HepG2 (cell line): ENCODE results near the gene HARBI1. TPM values are rescaled to one million over a fixed set of nuclear protein-coding genes. Genes with fewer than 3 reads are reported as not detected.
A peak's percentile ranks its signal among the peaks of the same experiment; 100 is the strongest.

Experiments
- ATAC-seq: fragments of 200-7000 bp; cut with Tn5 transposase; 3 replicates; pipeline ENCODE4 v1.9.1; 2020; ENCODE audit warnings: mild to moderate bottlenecking, moderate library complexity
- BruUV-seq: library from RNA; stranded (reverse); fragments of 400-500 nt; replicated peaks from 2 replicates; lab custom pipeline; 2021; lab: Mats Ljungman, UMichigan
- CTCF ChIA-PET: fragments of 300-600 bp; formaldehyde crosslinking; extraction: SDS; loops from one replicate; lab custom pipeline; 2021; ENCODE audit warnings: low total read pairs, inconsistent platforms, low intra/inter-chr PET ratio; lab: Yijun Ruan, JAX
- POLR2A ChIA-PET: fragments of 350-600 bp; sonication (Branson Sonifier 250); formaldehyde crosslinking; loops from one replicate; lab custom pipeline; 2020; ENCODE audit warnings: antibody characterized with exemption, inconsistent platforms; lab: Yijun Ruan, JAX
- DNase-seq: peaks from one replicate; pipeline ENCODE4 v3.0.0-alpha.2; 2015; ENCODE audit warnings: low spot score
- FAIRE-seq: peaks from 3 replicates; lab custom pipeline; 2011; peaks lifted over from hg19 to GRCh38; lab: Jason Lieb, UNC
- H2AFZ ChIP-seq: one replicate; pipeline ENCODE4 v1.6.1; 2011; ENCODE audit warnings: low read length, inconsistent platforms
- H3K27ac ChIP-seq: fragments of 300-600 bp; 3 replicates; pipeline ENCODE4 v1.8.0; 2011; ENCODE audit warnings: mixed run types, mild to moderate bottlenecking, mixed read lengths, low read length, inconsistent platforms; ENCODE audit not compliant: insufficient read depth; ENCODE audit errors: extremely low read length
- H3K27me3 ChIP-seq, 2 experiments: fragments of 200-600 bp in 1 of 2; 2 replicates in 1 of 2; 3 replicates in 1 of 2; pipeline versions ENCODE4 v1.6.0 to v1.8.0; 2011; ENCODE audit warnings: low read length in 2 of 2, mild to moderate bottlenecking in 2 of 2, moderate library complexity in 2 of 2, inconsistent platforms in 1 of 2; ENCODE audit not compliant: insufficient read depth in 2 of 2, control insufficient read depth in 1 of 2
- H3K36me3 ChIP-seq, 2 experiments: fragments of 200-600 bp in 1 of 2; replicated peaks in 1 of 2; 2 replicates in 1 of 2; 3 replicates in 1 of 2; pipeline versions ENCODE4 v1.5.1 to v1.8.0; 2011; ENCODE audit warnings: low read length in 2 of 2, inconsistent platforms in 1 of 2; ENCODE audit not compliant: insufficient read depth in 2 of 2, control insufficient read depth in 1 of 2
- H3K4me1 ChIP-seq: 2 replicates; pipeline ENCODE4 v1.5.1; 2012; ENCODE audit warnings: low read length, inconsistent platforms; ENCODE audit not compliant: insufficient read depth
- H3K4me2 ChIP-seq: 2 replicates; pipeline ENCODE4 v1.6.0; 2011; ENCODE audit warnings: low read depth, low read length, inconsistent platforms
- H3K4me3 ChIP-seq, 3 experiments: fragments of 200-600 bp in 1 of 3; sonication (generic), shearing (Covaris generic) in 1 of 3; replicated peaks in 1 of 3; 2 replicates each; pipeline ENCODE4 v1.5.1; 2011 to 2016; ENCODE audit warnings: low read length in 3 of 3, inconsistent platforms in 2 of 3, low read depth in 2 of 3, mild to moderate bottlenecking in 2 of 3, control low read depth in 1 of 3, mixed read lengths in 1 of 3; ENCODE audit not compliant: insufficient read depth in 1 of 3
- H3K79me2 ChIP-seq: one replicate; pipeline ENCODE4 v1.6.1; 2011; ENCODE audit warnings: low read length, inconsistent platforms; ENCODE audit not compliant: insufficient read depth
- H3K9ac ChIP-seq: 2 replicates; pipeline ENCODE4 v1.6.0; 2011; ENCODE audit warnings: mild to moderate bottlenecking, low read depth, low read length, inconsistent platforms; ENCODE audit not compliant: insufficient read depth
- H3K9me3 ChIP-seq: 2 replicates; pipeline ENCODE4 v1.5.1; 2012; ENCODE audit warnings: mild to moderate bottlenecking, low read length
- H4K20me1 ChIP-seq: 2 replicates; pipeline ENCODE4 v1.6.0; 2011; ENCODE audit warnings: inconsistent platforms, mild to moderate bottlenecking, low read length, moderate library complexity; ENCODE audit not compliant: insufficient read depth
- DMAP1 ChIP-seq: IDR thresholded peaks from 2 replicates; pipeline ENCODE4 v1.6.1; 2016
- HNRNPUL1 ChIP-seq: fragments of 200-400 bp; formaldehyde crosslinking; IDR thresholded peaks from 2 replicates; pipeline ENCODE4 v1.6.1; 2017; ENCODE audit warnings: low read depth, mild to moderate bottlenecking, low read length, moderate library complexity
- NR2F1 ChIP-seq, 2 experiments: fragments of 450-650 bp in 1 of 2; formaldehyde crosslinking in 1 of 2; IDR thresholded peaks; 2 replicates each; pipeline versions ENCODE4 v1.5.0 to v1.6.1; 2016 to 2020; ENCODE audit warnings: mild to moderate bottlenecking in 1 of 2, missing compliant biosample characterization in 1 of 2, missing genetic modification reagents in 1 of 2, moderate library complexity in 1 of 2
- RBM39 ChIP-seq: fragments of 200-400 bp; formaldehyde crosslinking; IDR thresholded peaks from one replicate; pipeline ENCODE4 v1.6.1; 2018; ENCODE audit warnings: antibody characterized with exemption, mild to moderate bottlenecking, low read depth, low read length; ENCODE audit not compliant: poor library complexity, severe bottlenecking
- SOX13 ChIP-seq, 3 experiments: fragments of 450-650 bp in 1 of 3; sonication (generic) in 1 of 3; formaldehyde crosslinking in 1 of 3; IDR thresholded peaks in 2 of 3; conservative IDR thresholded peaks in 1 of 3; 2 replicates each; pipeline versions ENCODE4 v1.5.0 to v1.6.1; 2016 to 2020; ENCODE audit warnings: antibody characterized with exemption in 1 of 3, mild to moderate bottlenecking in 1 of 3, missing compliant biosample characterization in 1 of 3, missing genetic modification reagents in 1 of 3, moderate library complexity in 1 of 3
- ZBTB3 ChIP-seq: sonication (generic); formaldehyde crosslinking; IDR thresholded peaks from 2 replicates; pipeline ENCODE4 v1.4.0; 2020; ENCODE audit warnings: low read depth, mild to moderate bottlenecking, moderate library complexity, missing genetic modification reagents, borderline replicate concordance
- ZNF121 ChIP-seq: sonication (generic); formaldehyde crosslinking; IDR thresholded peaks from 2 replicates; pipeline ENCODE4 v1.5.0; 2020; ENCODE audit warnings: mild to moderate bottlenecking, missing genetic modification reagents
- ZNF33B ChIP-seq: sonication (generic); formaldehyde crosslinking; IDR thresholded peaks from 2 replicates; pipeline ENCODE4 v1.5.1; 2020; ENCODE audit warnings: mild to moderate bottlenecking, missing genetic modification reagents
- WGBS: methylation state at CpG from one replicate; pipeline ENCODE4 v1.1.6; 2017; ENCODE audit warnings: low lambda C conversion rate; 5-methylcytosine and 5-hydroxymethylcytosine counted together
- in situ Hi-C: cut with HindIII; loops from 2 replicates; pipeline ENCODE4 v1.10.0; 2017; ENCODE audit warnings: low pct_unique_long_range_greater_than_20kb; ENCODE audit not compliant: extremely low pct_ligation_motif_present
- intact Hi-C: fragments of 100-400 bp; cut with micrococcal nuclease; formaldehyde crosslinking; loops from one replicate; pipeline ENCODE4 v1.10.0; 2022; ENCODE audit not compliant: unreplicated experiment
- polyA plus RNA-seq, 8 experiments: library from polyadenylated mRNA; depleted of rRNA in 3 of 8; stranded (reverse) in 7 of 8; unstranded in 1 of 8; fragments of >200 nt; fragmentation: Illumina TruSeq in 4 of 8; extraction: Trizol in 4 of 8; gene quantifications; 2 replicates each; pipeline versions ENCODE4 v1.2.1 to v1.2.3, GENCODE V29; 2011 to 2016; ENCODE audit warnings: low read depth in 4 of 8, missing spikeins in 1 of 8, mixed read lengths in 1 of 8; ENCODE audit not compliant: insufficient read depth in 1 of 8
- total RNA-seq, 5 experiments: library from RNA; depleted of rRNA; stranded (reverse); fragments of >200 nt; fragmentation: Illumina TruSeq; extraction: Trizol; gene quantifications; 2 replicates each; pipeline ENCODE4 v1.2.3, GENCODE V29; 2016; ENCODE audit warnings: low read depth in 1 of 5
- TF ChIP-seq, protein P1 (sequence below): sonication (generic); formaldehyde crosslinking; IDR thresholded peaks from 2 replicates; pipeline ENCODE4 v1.9.0; 2021; ENCODE audit warnings: missing genetic modification reagents, borderline replicate concordance
- TF ChIP-seq, protein P2 (sequence below): sonication (generic); formaldehyde crosslinking; IDR thresholded peaks from 2 replicates; pipeline ENCODE4 v1.4.0; 2020; ENCODE audit warnings: missing genetic modification reagents

The HARBI1 gene
- total and polyA plus RNA-seq, 2 of the 13 experiments (the other 11 are each of a cell fraction or from before 2014, with no cell fraction given), result 2.5 to 4.8 TPM

DNA sequence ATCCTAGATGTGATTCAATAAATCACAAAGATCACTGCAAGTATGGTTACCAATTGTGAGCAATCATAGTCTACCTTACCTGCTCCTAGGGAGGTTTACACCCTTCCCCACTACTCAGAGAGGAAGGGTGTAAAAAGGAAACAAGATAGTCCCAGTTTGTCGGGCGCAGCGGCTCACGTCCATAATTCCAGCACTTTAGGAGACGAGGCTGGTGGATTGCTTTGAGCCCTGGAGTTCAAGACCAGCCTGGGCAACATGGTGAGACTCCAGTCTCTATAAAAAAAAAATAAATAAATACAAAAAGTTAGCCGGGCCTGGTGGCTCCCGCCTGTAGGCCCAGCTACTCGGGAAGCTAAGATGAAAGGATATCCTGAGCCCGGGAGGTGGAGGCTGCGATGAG is 22.2 kb downstream of the HARBI1 start:
- H3K27me3 ChIP-seq, result peaks cover 0 to 4% of the 10 kb centered on the region in 2 experiments; a peak in 1 of 5 replicates
- peak overlapping the region; percentile 97 for H3K27ac ChIP-seq
- peaks cover 49% of the 10 kb centered on the region for H3K79me2 ChIP-seq
- BruUV-seq, result no TSS peak
- intact Hi-C loops (loop anchor here (1.0 to 2.0 kb wide), 2 partner anchors 22 to 40 kb away; partner anchors contain the start of genes ATG13 and HARBI1), in situ Hi-C loops (no loop called here)
- H3K4me2 ChIP-seq, result peak overlapping the region; percentile 86
- FAIRE-seq, result peak; percentile 8
- POLR2A ChIA-PET, result interaction anchor here (0.8 to 2.2 kb wide), 8 partner anchors 11 to 124 kb away, joined by 4 to 20 read pairs (median 6); partner anchors contain the start of genes ATG13 and F2
- H3K4me3 ChIP-seq, result peak overlapping the region; percentile 73 to 97 (median 87)
- peaks cover 13% of the 10 kb centered on the region; the same call in 1 of the 2 replicates for H4K20me1 ChIP-seq
- H3K36me3 ChIP-seq, result no peaks in the 10 kb centered on the region
- no peaks in the 10 kb centered on the region for H3K9me3 ChIP-seq
- 2% methylated on average over 10 of the region's 10 CpGs for WGBS
- H3K9ac ChIP-seq, result peak overlapping the region; percentile 91
- peak overlapping the region; percentile 59 for H2AFZ ChIP-seq
- no peak for DNase-seq
- peak; percentile 14; the same call in 2 of the 3 replicates for ATAC-seq
- H3K4me1 ChIP-seq, result peaks cover 54% of the 10 kb centered on the region
- CTCF ChIA-PET, result no interaction called here
- no peak for TF ChIP-seq RBM39
- TF ChIP-seq DMAP1 (CRISPR knock-in tag), result 0 out of 2 replicates have a peak, but pooled peaks have one; percentile 5
- TF ChIP-seq NR2F1 (CRISPR knock-in tag; IDR thresholded peaks at IDR 0.05), result no peak
- TF ChIP-seq, protein P1, sequence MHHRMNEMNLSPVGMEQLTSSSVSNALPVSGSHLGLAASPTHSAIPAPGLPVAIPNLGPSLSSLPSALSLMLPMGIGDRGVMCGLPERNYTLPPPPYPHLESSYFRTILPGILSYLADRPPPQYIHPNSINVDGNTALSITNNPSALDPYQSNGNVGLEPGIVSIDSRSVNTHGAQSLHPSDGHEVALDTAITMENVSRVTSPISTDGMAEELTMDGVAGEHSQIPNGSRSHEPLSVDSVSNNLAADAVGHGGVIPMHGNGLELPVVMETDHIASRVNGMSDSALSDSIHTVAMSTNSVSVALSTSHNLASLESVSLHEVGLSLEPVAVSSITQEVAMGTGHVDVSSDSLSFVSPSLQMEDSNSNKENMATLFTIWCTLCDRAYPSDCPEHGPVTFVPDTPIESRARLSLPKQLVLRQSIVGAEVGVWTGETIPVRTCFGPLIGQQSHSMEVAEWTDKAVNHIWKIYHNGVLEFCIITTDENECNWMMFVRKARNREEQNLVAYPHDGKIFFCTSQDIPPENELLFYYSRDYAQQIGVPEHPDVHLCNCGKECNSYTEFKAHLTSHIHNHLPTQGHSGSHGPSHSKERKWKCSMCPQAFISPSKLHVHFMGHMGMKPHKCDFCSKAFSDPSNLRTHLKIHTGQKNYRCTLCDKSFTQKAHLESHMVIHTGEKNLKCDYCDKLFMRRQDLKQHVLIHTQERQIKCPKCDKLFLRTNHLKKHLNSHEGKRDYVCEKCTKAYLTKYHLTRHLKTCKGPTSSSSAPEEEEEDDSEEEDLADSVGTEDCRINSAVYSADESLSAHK (CRISPR knock-in tag), result no peak
- no peak for TF ChIP-seq ZBTB3 (CRISPR knock-in tag)
- TF ChIP-seq, protein P2, sequence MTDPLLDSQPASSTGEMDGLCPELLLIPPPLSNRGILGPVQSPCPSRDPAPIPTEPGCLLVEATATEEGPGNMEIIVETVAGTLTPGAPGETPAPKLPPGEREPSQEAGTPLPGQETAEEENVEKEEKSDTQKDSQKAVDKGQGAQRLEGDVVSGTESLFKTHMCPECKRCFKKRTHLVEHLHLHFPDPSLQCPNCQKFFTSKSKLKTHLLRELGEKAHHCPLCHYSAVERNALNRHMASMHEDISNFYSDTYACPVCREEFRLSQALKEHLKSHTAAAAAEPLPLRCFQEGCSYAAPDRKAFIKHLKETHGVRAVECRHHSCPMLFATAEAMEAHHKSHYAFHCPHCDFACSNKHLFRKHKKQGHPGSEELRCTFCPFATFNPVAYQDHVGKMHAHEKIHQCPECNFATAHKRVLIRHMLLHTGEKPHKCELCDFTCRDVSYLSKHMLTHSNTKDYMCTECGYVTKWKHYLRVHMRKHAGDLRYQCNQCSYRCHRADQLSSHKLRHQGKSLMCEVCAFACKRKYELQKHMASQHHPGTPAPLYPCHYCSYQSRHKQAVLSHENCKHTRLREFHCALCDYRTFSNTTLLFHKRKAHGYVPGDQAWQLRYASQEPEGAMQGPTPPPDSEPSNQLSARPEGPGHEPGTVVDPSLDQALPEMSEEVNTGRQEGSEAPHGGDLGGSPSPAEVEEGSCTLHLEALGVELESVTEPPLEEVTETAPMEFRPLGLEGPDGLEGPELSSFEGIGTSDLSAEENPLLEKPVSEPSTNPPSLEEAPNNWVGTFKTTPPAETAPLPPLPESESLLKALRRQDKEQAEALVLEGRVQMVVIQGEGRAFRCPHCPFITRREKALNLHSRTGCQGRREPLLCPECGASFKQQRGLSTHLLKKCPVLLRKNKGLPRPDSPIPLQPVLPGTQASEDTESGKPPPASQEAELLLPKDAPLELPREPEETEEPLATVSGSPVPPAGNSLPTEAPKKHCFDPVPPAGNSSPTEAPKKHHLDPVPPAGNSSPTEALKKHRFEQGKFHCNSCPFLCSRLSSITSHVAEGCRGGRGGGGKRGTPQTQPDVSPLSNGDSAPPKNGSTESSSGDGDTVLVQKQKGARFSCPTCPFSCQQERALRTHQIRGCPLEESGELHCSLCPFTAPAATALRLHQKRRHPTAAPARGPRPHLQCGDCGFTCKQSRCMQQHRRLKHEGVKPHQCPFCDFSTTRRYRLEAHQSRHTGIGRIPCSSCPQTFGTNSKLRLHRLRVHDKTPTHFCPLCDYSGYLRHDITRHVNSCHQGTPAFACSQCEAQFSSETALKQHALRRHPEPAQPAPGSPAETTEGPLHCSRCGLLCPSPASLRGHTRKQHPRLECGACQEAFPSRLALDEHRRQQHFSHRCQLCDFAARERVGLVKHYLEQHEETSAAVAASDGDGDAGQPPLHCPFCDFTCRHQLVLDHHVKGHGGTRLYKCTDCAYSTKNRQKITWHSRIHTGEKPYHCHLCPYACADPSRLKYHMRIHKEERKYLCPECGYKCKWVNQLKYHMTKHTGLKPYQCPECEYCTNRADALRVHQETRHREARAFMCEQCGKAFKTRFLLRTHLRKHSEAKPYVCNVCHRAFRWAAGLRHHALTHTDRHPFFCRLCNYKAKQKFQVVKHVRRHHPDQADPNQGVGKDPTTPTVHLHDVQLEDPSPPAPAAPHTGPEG (CRISPR knock-in tag), result 0 out of 2 replicates have a peak, but pooled peaks have one; percentile 47
- TF ChIP-seq ZNF121, result no peak
- no peak for TF ChIP-seq ZNF33B (CRISPR knock-in tag)
- no peak for TF ChIP-seq HNRNPUL1
- TF ChIP-seq SOX13 (IDR thresholded peaks at IDR 0.05), result no peak
- TF ChIP-seq SOX13 (CRISPR knock-in tag; conservative IDR thresholded peaks at IDR 0.05 in 1 of 2, IDR thresholded peaks at IDR 0.05 in 1 of 2), result 0 out of 4 replicates have a peak, but pooled peaks of 1 of the 2 experiments have one; percentile 6
